ENCODE data around the gene CPHXL2. TPM values are rescaled to one million over a fixed set of nuclear protein-coding genes. Genes with fewer than 3 reads are reported as not detected.
A peak's percentile ranks its signal among the peaks of the same experiment; 100 is the strongest.

The CPHXL2 gene
- total RNA-seq, 1 donor from 2014 or later, result not detected

DNA sequence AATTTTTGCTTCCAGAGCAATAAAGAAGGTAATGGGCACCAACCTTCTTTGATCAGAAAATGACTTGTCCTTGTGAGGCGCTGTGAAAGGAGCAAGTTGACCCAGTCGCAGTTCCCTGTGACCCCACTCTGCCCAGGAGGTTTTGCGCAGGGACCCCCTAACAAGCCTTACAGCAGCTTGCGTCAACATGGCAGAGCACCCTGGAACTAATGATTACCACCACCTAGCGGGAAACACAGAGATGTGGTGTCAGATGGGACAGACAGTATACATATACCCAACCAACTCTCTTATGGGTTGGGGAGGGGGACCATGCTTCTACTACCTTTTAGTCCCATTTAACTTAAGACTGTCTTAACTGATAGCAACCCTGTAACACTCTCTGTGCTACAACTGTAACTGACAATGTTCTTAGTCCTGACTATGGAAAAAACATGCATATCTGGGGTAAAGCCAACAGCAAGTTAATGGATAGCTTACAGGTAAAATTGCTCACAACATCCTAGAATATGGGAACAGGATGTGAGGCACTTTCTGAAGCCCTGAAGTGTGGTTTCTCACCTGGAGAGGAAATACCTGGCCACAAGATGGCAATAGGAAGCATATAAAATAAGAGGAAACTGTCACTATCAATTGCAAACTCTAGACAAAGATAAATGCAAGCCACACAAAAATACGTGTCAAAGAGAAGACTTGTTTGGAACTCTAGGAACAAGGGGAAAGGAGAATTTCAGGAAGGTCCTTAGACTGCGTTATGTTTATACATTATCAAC is 32.4 kb downstream of the CPHXL2 start:
- DNase-seq (ENCODE audit: low read depth in 2 of 2), result no peak

GRCh38 chr16:75640598-75640997 is 36.2 kb downstream of the CPHXL2 start:
- DNase-seq (ENCODE audit: low read depth in 2 of 2), result no peak

- DNase-seq (ENCODE audit: low read depth in 2 of 2), result no peak
Measured at GRCh38 chr16:75635036-75635435, 41.8 kb downstream of the CPHXL2 start.

- DNase-seq (ENCODE audit: low read depth in 2 of 2), result no peak
Measured at GRCh38 chr16:75632857-75633256, 44.0 kb downstream of the CPHXL2 start.

- DNase-seq (ENCODE audit: low read depth in 2 of 2), result no peak
Measured at GRCh38 chr16:75630052-75630451, 46.8 kb downstream of the CPHXL2 start.

DNA sequence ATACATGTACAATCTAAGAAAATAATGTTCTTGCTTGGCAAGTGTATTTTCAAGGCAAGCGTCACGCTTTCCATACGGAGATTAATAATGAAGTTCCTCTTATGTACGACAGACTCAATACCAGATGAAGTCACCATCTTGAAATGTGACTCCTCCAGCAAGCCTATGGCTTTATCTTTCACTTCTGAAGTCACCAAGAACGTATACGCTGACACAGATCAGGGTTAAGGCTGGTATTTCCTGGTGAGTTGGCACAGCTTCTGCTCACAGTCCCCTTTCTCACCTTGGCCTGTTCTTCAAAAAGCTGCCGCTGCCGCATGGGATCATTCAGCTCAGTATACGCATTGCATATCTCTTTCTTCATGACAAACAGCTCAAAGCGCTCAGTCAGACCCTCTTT is 47.7 kb downstream of the CPHXL2 start:
- DNase-seq (ENCODE audit: low read depth in 2 of 2), result no peak

DNA sequence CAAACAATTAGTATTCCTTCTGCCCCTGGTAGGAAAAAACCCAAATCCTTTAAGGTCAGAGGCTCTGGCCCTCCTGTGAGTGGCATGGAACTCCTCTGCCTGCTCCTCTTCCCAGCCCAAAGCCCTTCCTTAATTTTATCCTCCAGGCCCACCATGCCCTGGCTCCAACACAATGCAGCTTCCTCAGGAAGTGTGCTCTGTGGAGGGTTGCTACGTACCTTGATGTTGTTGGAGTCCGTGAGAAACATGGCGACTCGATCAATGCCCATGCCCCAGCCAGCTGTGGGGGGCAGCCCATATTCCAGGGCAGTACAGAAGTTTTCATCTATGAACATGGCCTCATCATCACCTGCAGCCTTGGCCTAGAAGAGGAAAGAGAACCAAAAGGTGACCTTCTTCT is 48.5 kb downstream of the CPHXL2 start:
- peak; percentile 40 to 52 for DNase-seq (ENCODE audit: low read depth in 2 of 2)

GRCh38 chr16:75627851-75628250 is 49.0 kb downstream of the CPHXL2 start:
- DNase-seq (ENCODE audit: low read depth in 2 of 2), result peak in 1 of 2 donors; percentile 62

GRCh38 chr16:75626806-75627205 is 50.0 kb downstream of the CPHXL2 start:
- no peak for DNase-seq (ENCODE audit: low read depth in 2 of 2)

- peak in 1 of 2 donors; percentile 9 for DNase-seq (ENCODE audit: low read depth in 2 of 2)
Measured at GRCh38 chr16:75624921-75625334, 51.9 kb downstream of the CPHXL2 start.

DNA sequence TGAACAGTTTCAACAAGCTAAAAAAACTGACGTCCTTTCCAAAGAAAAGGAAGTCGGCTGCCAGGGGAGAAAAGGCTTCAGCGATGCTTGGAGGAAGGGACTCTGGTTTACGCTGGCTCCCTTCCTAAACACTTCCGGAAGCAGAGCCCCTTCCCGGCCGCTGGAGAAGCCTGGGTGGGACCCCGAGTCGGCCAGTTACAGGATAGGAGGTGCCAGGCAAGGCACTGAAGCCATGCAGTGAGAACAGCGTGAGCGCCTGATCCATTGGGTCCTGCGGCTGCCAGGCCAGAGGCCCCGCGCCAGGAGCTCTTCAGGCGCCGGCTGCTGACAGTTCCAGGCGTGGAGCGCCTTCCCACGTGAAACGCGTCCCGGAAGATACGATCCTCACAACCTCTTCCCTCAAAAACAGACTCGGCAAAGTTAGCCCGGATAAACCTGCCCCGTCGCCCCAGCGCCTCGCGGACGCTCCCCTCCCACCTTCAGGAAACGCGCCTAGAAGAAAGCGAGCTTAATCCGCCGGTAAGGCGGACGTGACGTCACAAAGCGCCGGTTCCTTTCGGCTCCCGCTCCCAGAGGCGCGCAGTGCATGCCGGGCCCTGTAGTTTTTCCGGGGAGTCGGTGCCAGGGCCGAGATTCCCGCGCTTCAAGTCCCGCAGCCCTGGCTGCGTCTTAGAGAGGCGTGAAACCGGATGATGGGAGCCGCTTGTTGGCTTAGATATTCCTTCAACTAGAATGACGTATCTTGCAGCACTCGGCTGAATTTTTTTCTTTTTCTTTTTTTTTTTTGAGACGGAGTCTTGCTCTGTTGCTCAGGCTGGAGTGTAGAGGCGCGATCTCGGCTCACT is 53.8 kb downstream of the CPHXL2 start, which contains the start of gene ADAT1:
Gene ADAT1, minus strand, starts transcription at position 521 of the 845 bp plus-strand sequence. CDS start 2,482 bp downstream, outside the sequence.
- peak; percentile 98 to 99 for DNase-seq (ENCODE audit: low read depth in 2 of 2)

GRCh38 chr16:75621170-75621477 is 55.7 kb downstream of the CPHXL2 start:
- DNase-seq (ENCODE audit: low read depth in 2 of 2), result peak; percentile 66

DNA sequence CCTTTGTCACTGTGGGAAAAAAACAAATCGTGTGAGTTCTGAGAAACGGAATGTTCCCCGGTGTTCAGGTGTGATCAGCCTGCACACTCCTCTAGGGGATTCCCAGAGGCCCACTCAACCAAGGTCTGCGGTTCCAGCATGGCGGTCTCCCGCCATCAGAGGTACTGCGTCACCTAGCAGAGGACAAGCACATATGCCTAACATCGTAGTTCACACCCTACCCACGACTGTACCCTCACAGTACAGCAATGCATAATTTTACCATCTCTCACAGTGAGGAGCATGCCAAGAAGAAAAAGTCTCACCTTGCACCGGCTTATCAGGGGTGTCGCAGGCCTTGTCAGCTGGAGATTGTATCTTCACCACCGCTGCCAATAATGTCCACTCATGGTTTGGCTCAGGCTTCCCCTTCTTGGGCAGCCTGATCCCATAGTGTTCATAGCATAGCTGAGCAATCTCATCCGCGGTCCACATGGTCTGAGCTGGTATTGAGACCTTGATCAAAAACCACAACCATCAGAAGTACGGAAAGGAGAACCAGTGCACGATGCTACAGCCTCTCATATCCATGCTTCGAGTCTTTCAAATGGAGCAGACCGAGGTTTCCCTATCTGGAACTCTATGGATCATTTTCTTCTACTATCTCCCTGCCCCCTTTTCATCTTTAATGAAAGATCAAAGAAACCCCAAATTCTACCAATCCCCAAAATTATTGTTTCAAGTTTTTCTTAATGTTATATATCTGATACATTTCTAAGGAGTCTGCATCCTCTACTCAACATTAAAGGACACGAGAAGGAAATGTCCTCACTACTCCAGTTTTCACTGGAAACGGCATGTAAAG is 56.3 kb downstream of the CPHXL2 start:
- no peak for DNase-seq (ENCODE audit: low read depth in 2 of 2)

GRCh38 chr16:75618780-75619179 is 58.0 kb downstream of the CPHXL2 start:
- no peak for DNase-seq (ENCODE audit: low read depth in 2 of 2)

- no peak for DNase-seq (ENCODE audit: low read depth in 2 of 2)
Measured at GRCh38 chr16:75617121-75617520, 59.7 kb downstream of the CPHXL2 start.

- DNase-seq (ENCODE audit: low read depth in 2 of 2), result peak in 1 of 2 donors; percentile 9
Measured at GRCh38 chr16:75616521-75617010, 60.2 kb downstream of the CPHXL2 start.

DNA sequence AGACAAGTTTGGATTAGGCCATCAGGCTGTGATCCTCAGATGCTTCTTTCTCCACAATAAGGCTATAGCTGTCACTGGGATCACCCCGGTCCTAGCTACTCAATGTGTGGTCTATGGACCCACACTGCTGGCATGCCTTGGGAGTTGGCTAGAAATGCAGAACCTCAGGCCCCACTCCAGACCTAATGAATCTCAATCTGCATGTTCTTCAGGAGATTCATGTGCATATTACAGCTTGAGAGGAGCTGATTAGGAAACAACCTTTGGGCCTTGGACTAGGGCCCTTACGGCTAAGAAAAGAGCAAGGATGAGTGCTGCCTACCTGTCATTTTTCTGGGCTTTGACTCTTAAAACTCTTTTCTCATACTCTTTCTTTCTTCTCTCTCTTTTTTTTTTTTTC is 61.2 kb downstream of the CPHXL2 start:
- no peak for DNase-seq (ENCODE audit: low read depth in 2 of 2)

GRCh38 chr16:75614066-75614897 is 62.5 kb downstream of the CPHXL2 start:
- peak in 1 of 2 donors; percentile 58 for DNase-seq (ENCODE audit: low read depth in 2 of 2)
